22Rv1 (cell line): Measurements from ENCODE around the gene COLEC12.

Experiments
- CTCF ChIP-seq: fragments of 450-650 bp; IDR thresholded peaks from 2 replicates; pipeline ENCODE4 v1.5.1; 2017; ENCODE audit warnings: mild to moderate bottlenecking
- ZFX ChIP-seq: fragments of 450-650 bp; IDR thresholded peaks from 2 replicates; pipeline ENCODE4 v1.6.1; 2017; ENCODE audit warnings: antibody characterized with exemption, borderline replicate concordance

- no peak for TF ChIP-seq CTCF
- TF ChIP-seq ZFX: no peak
These were observed 8.1 kb downstream of the COLEC12 start for GRCh38 chr18:492451-492850.
